NCI-H2227 (cell line): ENCODE data around the gene EIF4EBP2.

Experiments used
- DNase-seq: peaks from one replicate; lab custom pipeline; 2025; ENCODE audit not compliant: unreplicated experiment; lab: John Stamatoyannopoulos, UW

The EIF4EBP2 gene

DNA sequence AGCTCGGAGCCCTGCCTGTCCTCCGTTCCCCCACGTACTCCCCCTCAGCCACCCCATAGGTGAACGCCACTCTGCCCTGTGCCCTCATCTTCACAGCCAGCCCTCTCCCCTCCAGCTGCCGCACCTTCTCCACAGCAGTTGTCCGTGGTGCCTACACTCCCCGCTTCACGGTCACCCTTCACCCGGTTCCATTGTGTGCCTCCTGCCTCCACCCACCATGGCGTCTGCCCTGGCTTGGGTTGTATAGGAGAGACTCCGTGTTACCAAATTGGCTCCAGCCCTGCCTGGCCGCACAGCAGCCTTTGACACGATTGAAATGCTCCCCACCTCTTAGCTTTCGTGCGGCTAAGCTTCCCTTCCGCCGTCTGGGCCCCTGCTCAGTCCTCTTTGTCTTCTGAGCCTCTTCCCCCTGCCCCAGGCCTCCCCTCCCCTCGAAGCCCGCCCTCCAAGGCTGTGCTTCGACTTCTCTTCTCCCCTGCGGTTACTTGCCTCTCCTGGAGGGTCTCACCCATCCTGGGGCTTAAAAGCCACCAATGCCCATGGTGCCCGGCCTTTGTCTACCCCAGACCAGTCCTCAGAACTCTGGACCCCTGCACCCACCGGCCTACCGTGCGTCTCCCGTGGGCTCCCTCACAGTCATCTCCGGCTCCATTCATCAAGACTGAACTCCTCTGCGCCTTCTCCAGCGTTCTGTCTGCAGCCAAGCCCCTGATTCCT is 56.0 kb downstream of the EIF4EBP2 start:
- DNase-seq = no peak

DNA sequence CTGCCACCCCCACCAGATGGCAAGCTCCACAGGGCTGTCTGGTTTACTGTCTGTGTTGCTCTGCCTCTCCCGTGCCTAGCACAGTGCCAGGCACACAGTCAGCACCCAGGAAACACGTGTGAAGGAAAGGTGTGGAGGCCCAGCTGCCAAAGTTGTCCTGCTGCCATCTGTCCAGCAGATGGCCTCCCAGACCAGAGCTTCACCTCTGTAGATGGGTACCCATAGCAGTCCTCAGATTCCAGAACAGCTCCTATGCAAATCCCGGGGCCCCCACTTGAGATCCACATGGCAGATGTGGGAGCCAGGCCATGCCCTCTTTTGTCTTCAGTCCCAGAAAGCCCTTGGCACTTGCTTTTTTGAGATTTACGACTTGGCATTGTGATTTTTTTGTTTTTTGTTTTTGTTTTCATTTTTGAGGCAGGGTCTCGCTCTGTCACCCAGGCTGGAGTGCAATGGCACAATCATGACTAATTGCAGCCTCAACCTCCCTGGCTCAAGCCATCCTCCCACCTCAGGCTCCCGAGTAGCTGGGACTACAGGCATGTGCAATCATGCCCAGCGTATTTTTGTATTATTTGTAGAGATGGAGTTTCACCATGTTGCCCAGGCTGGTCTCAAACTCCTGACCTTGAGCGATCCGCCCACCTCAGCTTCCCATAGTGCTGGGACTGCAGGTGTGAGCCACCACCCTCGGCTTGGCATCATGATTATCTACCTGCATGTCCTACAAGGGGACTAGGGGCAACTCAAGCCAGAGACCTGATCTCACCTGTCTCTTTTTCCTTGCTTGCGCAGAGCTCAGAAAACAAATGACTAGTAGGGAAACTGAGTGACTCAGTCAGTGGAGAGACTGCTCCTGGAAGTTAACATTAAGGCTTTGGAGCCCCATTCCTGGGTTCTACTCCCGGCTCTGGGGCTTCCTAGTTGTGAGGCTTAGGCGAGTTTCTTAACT is 57.7 kb downstream of the EIF4EBP2 start:
- DNase-seq = peak; percentile 37

DNA sequence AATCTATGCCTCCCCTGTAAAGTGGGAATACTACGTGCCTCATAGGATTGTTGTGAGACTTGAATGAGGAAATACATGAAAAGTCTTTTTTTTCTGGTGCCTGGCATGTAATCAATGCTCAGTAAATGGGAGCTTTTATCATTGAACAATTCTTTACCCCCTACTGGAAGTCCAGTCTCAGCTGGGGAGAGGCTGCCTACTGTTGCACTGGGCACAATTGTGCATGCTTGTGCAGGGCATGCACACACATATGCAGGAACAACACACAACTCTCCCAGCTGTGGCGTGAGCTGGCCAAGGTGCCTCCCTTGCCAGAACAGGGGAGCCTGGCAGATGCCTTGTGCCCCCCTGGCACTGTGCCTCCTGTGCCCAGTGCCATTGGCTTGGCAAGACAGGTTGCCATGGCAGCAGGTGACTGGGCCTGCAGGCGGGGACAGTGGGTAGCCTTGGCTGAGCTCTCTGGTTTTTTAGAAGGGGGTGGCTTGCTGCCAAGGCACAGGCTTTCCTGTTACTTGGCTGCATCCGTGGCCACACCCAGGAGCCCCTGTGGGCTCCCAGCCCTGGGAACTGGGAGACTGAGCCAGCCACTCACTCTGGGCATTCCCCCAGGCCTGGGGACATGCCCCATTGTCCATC is 58.5 kb downstream of the EIF4EBP2 start:
- DNase-seq = no peak

GRCh38 chr10:70465278-70465677 is 61.3 kb downstream of the EIF4EBP2 start:
- DNase-seq = no peak

DNA sequence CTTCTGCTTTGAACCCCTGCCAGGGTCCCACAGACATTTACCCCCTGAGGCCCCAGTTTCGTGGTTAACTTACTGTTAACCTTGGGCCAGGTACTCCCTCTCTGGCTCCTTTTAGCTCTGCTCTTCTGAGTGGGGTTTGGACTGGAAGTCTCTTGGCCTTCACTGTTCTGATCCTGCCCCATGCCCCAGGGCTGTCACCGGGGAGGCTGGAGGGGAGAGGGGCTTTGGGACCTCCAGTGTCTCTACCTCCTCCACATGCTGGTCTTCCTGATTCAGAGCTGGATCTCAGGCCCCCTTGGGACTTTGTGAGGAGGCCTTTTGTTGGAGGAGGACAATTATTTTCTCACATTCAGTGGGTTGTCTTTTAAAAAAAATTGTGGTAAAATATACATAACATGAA is 61.9 kb downstream of the EIF4EBP2 start:
- DNase-seq = no peak

DNA sequence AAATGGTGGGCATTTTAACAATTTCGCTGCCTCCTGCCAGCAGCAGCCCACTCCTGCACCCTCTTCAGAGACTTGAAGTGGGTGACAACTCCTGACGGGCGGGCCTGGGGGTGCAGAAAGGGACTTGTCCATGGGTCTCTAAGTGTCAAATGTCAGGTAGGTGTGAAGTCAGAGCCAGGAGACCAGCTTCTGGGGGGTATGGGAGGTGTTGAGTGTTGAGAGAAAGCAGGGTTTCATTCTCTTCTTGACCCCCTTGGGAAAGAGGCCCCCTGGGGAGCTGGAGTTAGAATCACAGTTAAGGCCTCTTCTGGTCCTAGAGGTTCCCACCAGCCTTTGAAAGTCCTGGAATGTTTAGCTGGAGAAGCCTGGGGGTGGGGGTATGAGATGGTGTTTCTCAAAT is 63.0 kb downstream of the EIF4EBP2 start:
- no peak for DNase-seq

DNA sequence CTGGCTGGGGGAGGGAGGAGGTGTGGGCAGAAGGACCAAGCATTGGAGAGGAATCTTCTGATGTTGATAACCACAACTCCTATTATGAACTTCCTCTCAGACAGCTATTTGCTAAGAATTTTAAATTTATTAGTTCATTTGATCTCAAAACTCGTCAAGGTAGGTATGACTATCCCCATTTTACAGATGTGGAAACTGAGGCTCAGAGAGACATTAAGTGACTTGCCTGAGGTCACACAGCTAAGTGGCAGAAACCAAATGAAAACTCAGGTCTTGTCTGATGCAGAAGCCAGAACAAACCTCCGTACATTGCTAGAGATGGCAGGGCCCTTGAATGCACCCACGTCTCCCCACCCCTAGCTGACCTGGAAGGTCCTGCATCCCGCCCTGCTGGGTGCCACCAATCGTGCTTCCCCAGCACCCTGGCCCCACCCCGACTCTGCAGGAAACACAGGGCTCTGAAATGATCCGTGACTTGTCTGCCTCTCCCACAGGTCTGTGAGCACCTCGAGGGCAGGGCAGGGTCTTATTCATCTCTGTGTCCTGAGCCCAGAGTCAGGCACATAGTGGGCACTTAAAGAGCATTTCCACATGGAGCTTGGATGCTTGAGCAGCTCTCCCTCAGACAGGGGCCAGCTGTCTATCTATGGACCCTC is 69.0 kb downstream of the EIF4EBP2 start:
- DNase-seq = no peak

GRCh38 chr10:70474780-70475179 is 70.8 kb downstream of the EIF4EBP2 start:
- no peak for DNase-seq

GRCh38 chr10:70475661-70476060 is 71.7 kb downstream of the EIF4EBP2 start:
- DNase-seq = no peak

DNA sequence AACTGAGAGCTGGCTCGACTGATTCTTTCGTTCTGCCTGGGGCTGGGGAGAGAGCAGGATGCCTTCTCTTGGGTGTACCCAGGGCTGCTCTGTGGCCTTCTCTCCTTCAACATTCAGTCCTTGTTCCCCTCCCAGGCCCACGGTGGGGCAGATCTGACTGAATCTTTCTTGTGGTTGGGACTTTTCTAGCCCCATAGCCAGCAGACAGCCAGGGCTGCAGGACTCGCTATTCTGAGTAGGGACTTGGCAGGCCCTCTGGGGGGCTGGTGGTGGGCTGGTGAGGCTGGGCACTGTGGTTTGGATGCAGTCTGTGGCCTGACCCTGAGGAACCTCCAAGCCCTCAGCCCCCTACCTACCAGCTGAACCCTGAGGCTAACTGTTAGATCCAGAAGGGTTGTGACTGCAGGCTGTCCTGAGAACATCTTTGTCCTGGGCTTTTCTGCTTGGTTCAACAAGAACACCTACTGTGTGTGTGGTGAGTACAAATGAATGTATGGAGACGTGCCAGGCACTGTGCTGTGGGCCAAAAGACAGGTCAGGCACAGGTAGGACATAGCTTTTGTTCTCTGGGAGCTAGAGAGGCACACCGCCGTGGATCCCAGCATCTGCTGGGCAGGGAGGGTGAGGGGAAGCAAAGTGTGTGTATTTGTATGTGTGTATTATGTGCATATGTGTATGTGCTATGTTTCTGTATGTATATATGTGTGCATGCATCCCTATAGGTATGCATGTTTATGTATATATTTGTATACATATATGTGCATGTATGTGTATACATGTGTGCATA is 72.5 kb downstream of the EIF4EBP2 start:
- DNase-seq = no peak

DNA sequence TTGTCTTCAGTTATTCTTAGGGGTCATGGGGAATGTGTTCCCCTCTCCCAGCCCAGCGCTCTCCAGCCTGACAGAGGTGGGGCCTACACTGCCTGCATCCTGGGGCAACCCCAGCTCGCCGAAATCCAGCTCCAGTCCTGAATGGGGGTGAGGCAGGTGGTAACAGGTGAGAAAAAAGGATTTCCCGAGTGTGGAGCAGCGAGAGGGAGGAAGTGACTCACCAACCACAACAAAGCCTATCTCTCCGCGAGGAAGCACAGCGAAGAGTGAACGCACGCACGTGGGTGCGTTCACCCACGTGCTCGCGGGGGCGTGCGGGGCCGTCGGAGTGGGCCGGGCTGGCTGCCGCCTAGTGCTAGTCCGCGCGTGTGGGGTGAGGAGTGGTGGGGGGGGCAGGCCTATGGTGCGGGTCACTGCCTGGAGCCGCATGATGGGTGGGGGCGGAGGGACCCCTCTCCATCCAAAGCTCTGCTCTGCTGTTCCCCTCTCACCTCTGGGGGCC is 73.8 kb downstream of the EIF4EBP2 start:
- DNase-seq = no peak
